Kasumi-1 (cell line): ENCODE measurements around the gene UTS2B.
A peak's percentile ranks its signal among the peaks of the same experiment; 100 is the strongest.

ENCODE experiments used
- DNase-seq, 2 experiments: peaks; one replicate each; lab custom pipeline; 2025; lab: John Stamatoyannopoulos, UW

The UTS2B gene

GRCh38 chr3:191352014-191352413 lies 21.7 kb upstream of the UTS2B start:
- no peak for DNase-seq

- DNase-seq, result no peak
Observed at GRCh38 chr3:191350396-191351090, 20.2 kb upstream of the UTS2B start.

GRCh38 chr3:191348098-191348497 lies 17.8 kb upstream of the UTS2B start:
- no peak for DNase-seq

GRCh38 chr3:191347228-191347627 lies 16.9 kb upstream of the UTS2B start:
- no peak for DNase-seq

- no peak for DNase-seq
Observed at GRCh38 chr3:191345334-191345733, 15.0 kb upstream of the UTS2B start.

GRCh38 chr3:191343913-191344312 lies 13.6 kb upstream of the UTS2B start:
- DNase-seq, result no peak

- no peak for DNase-seq
Observed at GRCh38 chr3:191343115-191343514, 12.8 kb upstream of the UTS2B start.

- no peak for DNase-seq
Observed at GRCh38 chr3:191342411-191342810, 12.1 kb upstream of the UTS2B start.

- no peak for DNase-seq
Observed at GRCh38 chr3:191342006-191342405, 11.7 kb upstream of the UTS2B start.

GRCh38 chr3:191340966-191341365 lies 10.6 kb upstream of the UTS2B start:
- no peak for DNase-seq

- no peak for DNase-seq
Observed at GRCh38 chr3:191340351-191340750, 10.0 kb upstream of the UTS2B start.

- no peak for DNase-seq
Observed at GRCh38 chr3:191339316-191339917, 9.1 kb upstream of the UTS2B start.

- DNase-seq, result no peak
Observed at GRCh38 chr3:191338177-191338488, 7.8 kb upstream of the UTS2B start.

- no peak for DNase-seq
Observed at GRCh38 chr3:191336833-191337232, 6.5 kb upstream of the UTS2B start.

- peak; percentile 14 to 21 for DNase-seq
Observed at GRCh38 chr3:191334346-191334893, 4.1 kb upstream of the UTS2B start.

GRCh38 chr3:191333298-191333880 lies 3.1 kb upstream of the UTS2B start:
- DNase-seq, result no peak

GRCh38 chr3:191331388-191331787 lies 1.1 kb upstream of the UTS2B start:
- DNase-seq, result no peak

- DNase-seq, result no peak
Observed at GRCh38 chr3:191330530-191331048, 263 bp upstream of the UTS2B start.

- peak; percentile 17 to 33 for DNase-seq
Observed at GRCh38 chr3:191328962-191329653, 1.2 kb downstream of the UTS2B start, which contains the start of gene CCDC50. Gene CCDC50, plus strand, starts transcription at chr3:191329394. Its CDS starts 281 bp downstream, at chr3:191329675.

GRCh38 chr3:191328383-191328961 lies 1.9 kb downstream of the UTS2B start:
- DNase-seq, result no peak

GRCh38 chr3:191327526-191327925 lies 2.8 kb downstream of the UTS2B start:
- DNase-seq, result no peak

- DNase-seq, result no peak
Observed at GRCh38 chr3:191324936-191325335, 5.4 kb downstream of the UTS2B start.
